Measurements from ENCODE around the gene FGD3.
A peak's percentile ranks its signal among the peaks of the same experiment; 100 is the strongest.

Gene FGD3

GRCh38 chr9:93028448-93029006 is 81.2 kb downstream of the FGD3 start:
- DNase-seq (ENCODE audit: low read depth in 2 of 2): peak in 1 of 2 donors; percentile 31

GRCh38 chr9:93030642-93031628 is 83.6 kb downstream of the FGD3 start:
- DNase-seq (ENCODE audit: low read depth in 2 of 2): no peak

- DNase-seq (ENCODE audit: low read depth in 2 of 2): no peak
These were observed 84.5 kb downstream of the FGD3 start for GRCh38 chr9:93031629-93032430.

- no peak for DNase-seq (ENCODE audit: low read depth in 2 of 2)
These were observed 85.2 kb downstream of the FGD3 start for GRCh38 chr9:93032545-93032944.

- DNase-seq (ENCODE audit: low read depth in 2 of 2): no peak
These were observed 86.2 kb downstream of the FGD3 start for GRCh38 chr9:93033531-93033930.

- DNase-seq (ENCODE audit: low read depth in 2 of 2): no peak
These were observed 87.9 kb downstream of the FGD3 start for GRCh38 chr9:93035106-93035660.

- DNase-seq (ENCODE audit: low read depth in 2 of 2): no peak
These were observed 88.6 kb downstream of the FGD3 start for GRCh38 chr9:93035821-93036351.

- no peak for DNase-seq (ENCODE audit: low read depth in 2 of 2)
These were observed 89.7 kb downstream of the FGD3 start for GRCh38 chr9:93036887-93037475.

GRCh38 chr9:93037476-93037971 is 90.2 kb downstream of the FGD3 start:
- no peak for DNase-seq (ENCODE audit: low read depth in 2 of 2)

- DNase-seq (ENCODE audit: low read depth in 2 of 2): no peak
These were observed 91.6 kb downstream of the FGD3 start for GRCh38 chr9:93038918-93039317.

GRCh38 chr9:93039456-93039855 is 92.1 kb downstream of the FGD3 start:
- DNase-seq (ENCODE audit: low read depth in 2 of 2): no peak

- DNase-seq (ENCODE audit: low read depth in 2 of 2): no peak
These were observed 92.7 kb downstream of the FGD3 start for GRCh38 chr9:93039976-93040375.

- no peak for DNase-seq (ENCODE audit: low read depth in 2 of 2)
These were observed 93.1 kb downstream of the FGD3 start for GRCh38 chr9:93040409-93040808.

- no peak for DNase-seq (ENCODE audit: low read depth in 2 of 2)
These were observed 93.9 kb downstream of the FGD3 start for GRCh38 chr9:93041108-93041802.

GRCh38 chr9:93043122-93043521 is 95.8 kb downstream of the FGD3 start:
- no peak for DNase-seq (ENCODE audit: low read depth in 2 of 2)

GRCh38 chr9:93045521-93045920 is 98.2 kb downstream of the FGD3 start:
- no peak for DNase-seq (ENCODE audit: low read depth in 2 of 2)

GRCh38 chr9:93048566-93049448 is 101.5 kb downstream of the FGD3 start:
- no peak for DNase-seq (ENCODE audit: low read depth in 2 of 2)

- DNase-seq (ENCODE audit: low read depth in 2 of 2): no peak
These were observed 102.2 kb downstream of the FGD3 start for GRCh38 chr9:93049491-93049890.

- DNase-seq (ENCODE audit: low read depth in 2 of 2): no peak
These were observed 102.9 kb downstream of the FGD3 start for GRCh38 chr9:93050231-93050630.

- DNase-seq (ENCODE audit: low read depth in 2 of 2): no peak
These were observed 104.4 kb downstream of the FGD3 start for GRCh38 chr9:93051680-93052089.
